Nephron progenitor cell (in vitro differentiated cells): ENCODE results near the gene ABT1.
A peak's percentile ranks its signal among the peaks of the same experiment; 100 is the strongest.

Experiments used
- DNase-seq: peaks from one replicate; pipeline ENCODE4 v3.0.0; 2021
- H3K27ac Mint-ChIP-seq: 2 replicates; pipeline ENCODE4 v1.8.0; 2021; ENCODE audit warnings: mild to moderate bottlenecking, moderate library complexity, mixed read lengths
- H3K27me3 Mint-ChIP-seq: 2 replicates; pipeline ENCODE4 v1.8.0; 2021; ENCODE audit warnings: mild to moderate bottlenecking, low read depth, mixed read lengths; ENCODE audit not compliant: poor library complexity
- H3K36me3 Mint-ChIP-seq: 2 replicates; pipeline ENCODE4 v1.8.0; 2021; ENCODE audit warnings: low read depth, mixed read lengths
- H3K4me1 Mint-ChIP-seq: 2 replicates; pipeline ENCODE4 v1.8.0; 2021; ENCODE audit warnings: mixed read lengths
- H3K4me3 Mint-ChIP-seq: 2 replicates; pipeline ENCODE4 v1.8.0; 2021; ENCODE audit warnings: mild to moderate bottlenecking, moderate library complexity, mixed read lengths
- H3K9me3 Mint-ChIP-seq: 2 replicates; pipeline ENCODE4 v1.8.0; 2021; ENCODE audit warnings: mild to moderate bottlenecking, moderate library complexity, mixed read lengths
- TF ChIP-seq, protein P1 (sequence below): fragments of 200-600 bp; sonication (generic); IDR thresholded peaks from 2 replicates; pipeline ENCODE4 v1.5.0; 2021; ENCODE audit warnings: antibody characterized with exemption

ABT1 gene

DNA sequence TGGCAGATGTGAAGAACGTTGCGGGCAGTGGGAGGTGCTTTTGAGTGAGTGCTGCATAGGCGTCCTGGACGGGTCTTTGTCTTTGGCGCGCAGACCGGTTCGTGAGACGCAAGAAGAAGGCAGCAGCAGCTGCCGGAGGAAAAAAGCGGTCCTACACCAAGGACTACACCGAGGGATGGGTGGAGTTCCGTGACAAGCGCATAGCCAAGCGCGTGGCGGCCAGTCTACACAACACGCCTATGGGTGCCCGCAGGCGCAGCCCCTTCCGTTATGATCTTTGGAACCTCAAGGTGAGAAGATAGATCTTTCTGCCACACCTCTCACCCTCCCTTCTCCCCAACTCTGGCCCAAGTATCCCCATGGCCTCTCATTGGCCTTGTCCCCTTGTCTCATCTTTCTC is 1.1 kb downstream of the ABT1 start:
- H3K4me1 Mint-ChIP-seq = no peaks in the 10 kb centered on the region
- TF ChIP-seq, protein P1, sequence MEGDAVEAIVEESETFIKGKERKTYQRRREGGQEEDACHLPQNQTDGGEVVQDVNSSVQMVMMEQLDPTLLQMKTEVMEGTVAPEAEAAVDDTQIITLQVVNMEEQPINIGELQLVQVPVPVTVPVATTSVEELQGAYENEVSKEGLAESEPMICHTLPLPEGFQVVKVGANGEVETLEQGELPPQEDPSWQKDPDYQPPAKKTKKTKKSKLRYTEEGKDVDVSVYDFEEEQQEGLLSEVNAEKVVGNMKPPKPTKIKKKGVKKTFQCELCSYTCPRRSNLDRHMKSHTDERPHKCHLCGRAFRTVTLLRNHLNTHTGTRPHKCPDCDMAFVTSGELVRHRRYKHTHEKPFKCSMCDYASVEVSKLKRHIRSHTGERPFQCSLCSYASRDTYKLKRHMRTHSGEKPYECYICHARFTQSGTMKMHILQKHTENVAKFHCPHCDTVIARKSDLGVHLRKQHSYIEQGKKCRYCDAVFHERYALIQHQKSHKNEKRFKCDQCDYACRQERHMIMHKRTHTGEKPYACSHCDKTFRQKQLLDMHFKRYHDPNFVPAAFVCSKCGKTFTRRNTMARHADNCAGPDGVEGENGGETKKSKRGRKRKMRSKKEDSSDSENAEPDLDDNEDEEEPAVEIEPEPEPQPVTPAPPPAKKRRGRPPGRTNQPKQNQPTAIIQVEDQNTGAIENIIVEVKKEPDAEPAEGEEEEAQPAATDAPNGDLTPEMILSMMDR = no peak
- H3K4me3 Mint-ChIP-seq = no peak overlapping the region
- no peak for DNase-seq
- no peaks in the 10 kb centered on the region for H3K9me3 Mint-ChIP-seq
- no peaks in the 10 kb centered on the region for H3K27me3 Mint-ChIP-seq
- peaks cover 15% of the 10 kb centered on the region for H3K36me3 Mint-ChIP-seq
- no peak overlapping the region for H3K27ac Mint-ChIP-seq

DNA sequence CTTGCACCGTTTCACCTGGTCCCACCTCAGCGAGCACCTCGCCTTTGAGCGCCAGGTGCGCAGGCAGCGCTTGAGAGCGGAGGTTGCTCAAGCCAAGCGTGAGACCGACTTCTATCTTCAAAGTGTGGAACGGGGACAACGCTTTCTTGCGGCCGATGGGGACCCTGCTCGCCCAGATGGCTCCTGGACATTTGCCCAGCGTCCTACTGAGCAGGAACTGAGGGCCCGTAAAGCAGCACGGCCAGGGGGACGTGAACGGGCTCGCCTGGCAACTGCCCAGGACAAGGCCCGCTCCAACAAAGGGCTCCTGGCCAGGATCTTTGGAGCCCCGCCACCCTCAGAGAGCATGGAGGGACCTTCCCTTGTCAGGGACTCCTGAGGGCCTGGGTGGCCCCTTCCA is 1.5 kb downstream of the ABT1 start:
- H3K36me3 Mint-ChIP-seq = peaks cover 15% of the 10 kb centered on the region
- peaks cover under 1% of the 10 kb centered on the region for H3K4me1 Mint-ChIP-seq
- DNase-seq = no peak
- TF ChIP-seq, protein P1 = no peak
- H3K27ac Mint-ChIP-seq = no peak overlapping the region
- H3K4me3 Mint-ChIP-seq = no peak overlapping the region
- H3K9me3 Mint-ChIP-seq = no peaks in the 10 kb centered on the region
- H3K27me3 Mint-ChIP-seq = no peaks in the 10 kb centered on the region

GRCh38 chr6:26599134-26599533 is 2.4 kb downstream of the ABT1 start:
- TF ChIP-seq, protein P1 = no peak
- Mint-ChIP-seq H3K4me1 (peaks cover 9% of the 10 kb centered on the region), H3K27me3 (peaks cover 2% of the 10 kb centered on the region), H3K36me3 (peaks cover 15% of the 10 kb centered on the region), H3K4me3 (peak overlapping the region; percentile 47), H3K27ac (no peak overlapping the region), H3K9me3 (no peaks in the 10 kb centered on the region)
- no peak for DNase-seq

GRCh38 chr6:26599591-26599990 is 2.8 kb downstream of the ABT1 start:
- peak overlapping the region; percentile 47 for H3K4me3 Mint-ChIP-seq
- no peaks in the 10 kb centered on the region for H3K9me3 Mint-ChIP-seq
- H3K36me3 Mint-ChIP-seq = peaks cover 15% of the 10 kb centered on the region
- peaks cover 12% of the 10 kb centered on the region for H3K4me1 Mint-ChIP-seq
- TF ChIP-seq, protein P1 = no peak
- DNase-seq = no peak
- no peak overlapping the region for H3K27ac Mint-ChIP-seq
- H3K27me3 Mint-ChIP-seq = peaks cover 7% of the 10 kb centered on the region

DNA sequence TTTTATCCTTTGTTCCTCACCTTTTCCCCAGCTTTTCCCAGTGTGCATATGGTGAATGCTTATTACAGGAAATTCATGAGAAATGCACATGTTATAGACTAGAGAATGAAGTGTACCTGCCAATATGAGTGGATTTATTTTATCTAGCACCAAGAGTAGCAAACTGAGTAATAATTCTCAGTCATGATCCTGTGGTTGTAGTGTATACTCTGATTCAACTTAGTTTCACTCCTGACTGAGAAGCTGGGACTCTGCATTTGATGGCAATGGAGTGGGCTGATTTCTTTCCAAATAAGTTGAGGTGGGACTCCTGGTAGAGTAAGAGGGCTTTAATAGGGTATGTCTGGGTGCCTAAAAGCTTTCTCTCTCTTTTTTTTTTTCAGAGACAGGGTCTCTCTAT is 4.0 kb downstream of the ABT1 start:
- Mint-ChIP-seq H3K27ac (no peak overlapping the region), H3K9me3 (no peaks in the 10 kb centered on the region), H3K27me3 (peaks cover 18% of the 10 kb centered on the region), H3K4me3 (no peak overlapping the region), H3K36me3 (peaks cover 15% of the 10 kb centered on the region), H3K4me1 (peaks cover 12% of the 10 kb centered on the region)
- TF ChIP-seq, protein P1 = no peak
- DNase-seq = no peak

GRCh38 chr6:26602262-26602661 is 5.5 kb downstream of the ABT1 start:
- no peak overlapping the region for H3K4me3 Mint-ChIP-seq
- peaks cover 15% of the 10 kb centered on the region for H3K36me3 Mint-ChIP-seq
- TF ChIP-seq, protein P1 = no peak
- peaks cover 12% of the 10 kb centered on the region for H3K4me1 Mint-ChIP-seq
- DNase-seq = no peak
- no peak overlapping the region for H3K27ac Mint-ChIP-seq
- no peaks in the 10 kb centered on the region for H3K9me3 Mint-ChIP-seq
- peaks cover 25% of the 10 kb centered on the region for H3K27me3 Mint-ChIP-seq
